RWPE2 (cell line): ENCODE results near the gene TCFL5.

ENCODE experiments used
- ATAC-seq: fragments of 200-7000 bp; cut with Tn5 transposase; 3 replicates; pipeline ENCODE4 v1.9.1; 2021; ENCODE audit warnings: low read depth
- DNase-seq: peaks from one replicate; pipeline ENCODE4 v3.0.0-alpha.2; 2020; ENCODE audit warnings: low spot score
- H3K27ac ChIP-seq: fragments of 450-650 bp; 2 replicates; pipeline ENCODE4 v1.5.1; 2017; ENCODE audit warnings: mild to moderate bottlenecking; ENCODE audit not compliant: poor library complexity, severe bottlenecking
- H3K27me3 ChIP-seq: fragments of 250-450 bp; sonication (Bioruptor Pico); 2 replicates; pipeline ENCODE4 v1.5.1; 2021; ENCODE audit warnings: mild to moderate bottlenecking, moderate library complexity; ENCODE audit not compliant: insufficient read depth, poor library complexity, severe bottlenecking
- H3K36me3 ChIP-seq: fragments of 250-450 bp; sonication (Bioruptor Pico); 2 replicates; pipeline ENCODE4 v1.5.1; 2020; ENCODE audit warnings: low read depth, mild to moderate bottlenecking, moderate library complexity
- H3K4me1 ChIP-seq: fragments of 250-450 bp; sonication (Bioruptor Pico); 2 replicates; pipeline ENCODE4 v1.5.1; 2021; ENCODE audit warnings: mild to moderate bottlenecking, moderate library complexity; ENCODE audit not compliant: insufficient read depth, poor library complexity, severe bottlenecking
- H3K4me3 ChIP-seq: fragments of 250-450 bp; sonication (Bioruptor Pico); 2 replicates; pipeline ENCODE4 v1.5.1; 2021; ENCODE audit warnings: mild to moderate bottlenecking, moderate library complexity; ENCODE audit not compliant: severe bottlenecking
- H3K9me3 ChIP-seq: fragments of 250-450 bp; sonication (Bioruptor Pico); 2 replicates; pipeline ENCODE4 v1.5.1; 2021; ENCODE audit warnings: mild to moderate bottlenecking, moderate library complexity; ENCODE audit not compliant: severe bottlenecking
- TF ChIP-seq, protein P1 (sequence below): fragments of 450-650 bp; IDR thresholded peaks from one replicate; pipeline ENCODE4 v1.5.1; 2017; ENCODE audit warnings: mild to moderate bottlenecking, moderate library complexity; ENCODE audit not compliant: poor library complexity, severe bottlenecking

The TCFL5 gene

DNA sequence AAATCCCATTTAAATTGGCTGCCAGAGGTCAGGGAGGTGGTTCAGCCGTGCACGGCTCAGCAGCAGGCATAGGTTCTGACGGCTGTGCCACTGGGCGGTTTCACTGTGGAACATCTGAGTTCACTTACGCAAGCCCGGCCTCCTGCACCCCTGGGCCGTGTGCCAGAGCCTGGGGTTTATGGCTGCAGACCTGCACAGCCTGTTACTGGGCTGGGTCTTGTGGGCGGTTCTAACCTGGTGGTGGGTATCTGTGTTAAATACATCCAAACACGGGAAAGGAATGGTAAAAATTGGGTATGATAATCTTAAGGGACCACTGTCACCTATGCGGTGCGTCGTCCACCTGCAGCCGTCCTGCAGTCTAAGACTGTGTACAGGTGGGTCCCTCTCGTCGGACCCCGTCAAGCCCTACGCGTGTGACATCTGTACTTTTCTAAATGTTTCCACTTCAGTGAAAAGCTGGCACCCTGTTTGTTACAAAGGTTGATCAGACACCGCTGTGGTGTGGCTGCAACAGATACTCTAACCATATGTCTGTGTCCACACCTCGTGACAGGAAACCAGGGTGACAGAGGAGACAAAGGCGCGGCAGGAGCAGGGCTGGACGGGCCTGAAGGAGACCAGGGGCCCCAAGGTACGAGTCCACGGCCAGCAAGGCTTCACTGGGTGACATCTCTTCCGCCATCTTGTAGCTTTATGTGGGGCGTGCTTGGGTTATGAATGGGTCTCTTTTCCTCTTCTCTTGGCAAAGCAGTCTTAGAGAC lies 23.3 kb downstream of the TCFL5 start:
- DNase-seq (peak; percentile 88), ATAC-seq (peak; percentile 74)
- no peak overlapping the region for H3K27ac ChIP-seq
- TF ChIP-seq, protein P1, sequence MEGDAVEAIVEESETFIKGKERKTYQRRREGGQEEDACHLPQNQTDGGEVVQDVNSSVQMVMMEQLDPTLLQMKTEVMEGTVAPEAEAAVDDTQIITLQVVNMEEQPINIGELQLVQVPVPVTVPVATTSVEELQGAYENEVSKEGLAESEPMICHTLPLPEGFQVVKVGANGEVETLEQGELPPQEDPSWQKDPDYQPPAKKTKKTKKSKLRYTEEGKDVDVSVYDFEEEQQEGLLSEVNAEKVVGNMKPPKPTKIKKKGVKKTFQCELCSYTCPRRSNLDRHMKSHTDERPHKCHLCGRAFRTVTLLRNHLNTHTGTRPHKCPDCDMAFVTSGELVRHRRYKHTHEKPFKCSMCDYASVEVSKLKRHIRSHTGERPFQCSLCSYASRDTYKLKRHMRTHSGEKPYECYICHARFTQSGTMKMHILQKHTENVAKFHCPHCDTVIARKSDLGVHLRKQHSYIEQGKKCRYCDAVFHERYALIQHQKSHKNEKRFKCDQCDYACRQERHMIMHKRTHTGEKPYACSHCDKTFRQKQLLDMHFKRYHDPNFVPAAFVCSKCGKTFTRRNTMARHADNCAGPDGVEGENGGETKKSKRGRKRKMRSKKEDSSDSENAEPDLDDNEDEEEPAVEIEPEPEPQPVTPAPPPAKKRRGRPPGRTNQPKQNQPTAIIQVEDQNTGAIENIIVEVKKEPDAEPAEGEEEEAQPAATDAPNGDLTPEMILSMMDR = no peak
- H3K36me3 ChIP-seq = no peaks in the 10 kb centered on the region
- H3K4me3 ChIP-seq = no peak overlapping the region
- no peaks in the 10 kb centered on the region for H3K27me3 ChIP-seq
- peaks cover 5% of the 10 kb centered on the region for H3K4me1 ChIP-seq
- H3K9me3 ChIP-seq = no peaks in the 10 kb centered on the region

DNA sequence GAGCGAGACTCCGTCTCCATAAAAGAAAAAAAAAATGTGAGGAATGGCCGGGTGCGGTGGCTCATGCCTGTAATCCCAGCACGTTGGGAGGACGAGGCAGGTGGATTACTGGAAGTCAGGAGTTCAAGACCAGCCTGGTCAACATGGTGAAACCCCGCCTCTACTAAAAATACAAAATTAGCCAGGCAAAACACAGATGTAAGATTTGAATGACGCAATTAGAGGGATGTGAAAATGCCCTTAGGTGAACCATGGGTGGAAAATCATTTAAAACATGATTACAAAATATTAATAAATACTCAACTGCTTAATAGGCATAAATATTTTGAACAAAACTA lies 23.9 kb downstream of the TCFL5 start:
- DNase-seq = peak; percentile 38
- ATAC-seq = no peak
- TF ChIP-seq, protein P1 = no peak
- Histone ChIP-seq H3K9me3 (no peaks in the 10 kb centered on the region), H3K36me3 (no peaks in the 10 kb centered on the region), H3K27me3 (no peaks in the 10 kb centered on the region), H3K27ac (no peak overlapping the region), H3K4me3 (no peak overlapping the region), H3K4me1 (peaks cover 5% of the 10 kb centered on the region)

- peak; percentile 74 for DNase-seq
- Histone ChIP-seq H3K27ac (no peak overlapping the region), H3K27me3 (no peaks in the 10 kb centered on the region), H3K9me3 (no peaks in the 10 kb centered on the region), H3K36me3 (no peaks in the 10 kb centered on the region), H3K4me1 (peaks cover 12% of the 10 kb centered on the region), H3K4me3 (no peak overlapping the region)
- TF ChIP-seq, protein P1 = no peak
- ATAC-seq = no peak
Observed at GRCh38 chr20:62836967-62837490, 24.6 kb downstream of the TCFL5 start.

GRCh38 chr20:62835931-62836861 lies 25.4 kb downstream of the TCFL5 start:
- ATAC-seq (no peak), DNase-seq (peak; percentile 84)
- Histone ChIP-seq H3K4me3 (no peak overlapping the region), H3K27me3 (no peaks in the 10 kb centered on the region), H3K9me3 (no peaks in the 10 kb centered on the region), H3K36me3 (no peaks in the 10 kb centered on the region), H3K27ac (no peak overlapping the region), H3K4me1 (peaks cover 20% of the 10 kb centered on the region)
- TF ChIP-seq, protein P1 = no peak
